IMR-90 (cell line): ENCODE results near the gene NRCAM. TPM values are rescaled to one million over a fixed set of nuclear protein-coding genes. Genes with fewer than 3 reads are reported as not detected.

Experiments used
- ATAC-seq: fragments of 200-7000 bp; cut with Tn5 transposase; 2 replicates; pipeline ENCODE4 v1.9.1; 2020; ENCODE audit warnings: low read depth, mild to moderate bottlenecking, moderate library complexity
- BruUV-seq: library from RNA; stranded (reverse); fragments of 400-500 nt; replicated peaks from 2 replicates; lab custom pipeline; 2021; lab: Mats Ljungman, UMichigan
- CTCF ChIA-PET: fragments of 300-600 bp; formaldehyde crosslinking; extraction: SDS; loops from one replicate; lab custom pipeline; 2021; ENCODE audit warnings: antibody characterized with exemption; lab: Yijun Ruan, JAX
- POLR2A ChIA-PET: fragments of 300-600 bp; sonication (Branson Sonifier 250); formaldehyde crosslinking; loops from one replicate; lab custom pipeline; 2022; ENCODE audit warnings: antibody characterized with exemption; ENCODE audit not compliant: unreplicated experiment; lab: Charles Lee
- DNase-seq: peaks from one replicate; pipeline ENCODE4 v3.0.0; 2013
- H2AFZ ChIP-seq: replicated peaks from 2 replicates; pipeline ENCODE3; 2013; ENCODE audit warnings: low read length, mild to moderate bottlenecking; ENCODE audit not compliant: poor library complexity
- H2AK5ac ChIP-seq: 2 replicates; pipeline ENCODE4 v1.6.1; 2013; ENCODE audit warnings: low read depth, low read length, inconsistent platforms
- H2AK9ac ChIP-seq: replicated peaks from 2 replicates; pipeline ENCODE3; 2013; ENCODE audit warnings: mild to moderate bottlenecking, low read depth, low read length, moderate library complexity; ENCODE audit not compliant: poor library complexity
- H2BK120ac ChIP-seq: 2 replicates; pipeline ENCODE4 v1.6.1; 2013; ENCODE audit warnings: low read depth, low read length, inconsistent platforms
- H2BK15ac ChIP-seq: 3 replicates; pipeline ENCODE4 v1.6.1; 2013; ENCODE audit warnings: low read depth, low read length, inconsistent platforms
- H2BK20ac ChIP-seq: 2 replicates; pipeline ENCODE4 v1.6.1; 2013; ENCODE audit warnings: low read depth, mild to moderate bottlenecking, inconsistent platforms, low read length, moderate library complexity
- H2BK5ac ChIP-seq: 2 replicates; pipeline ENCODE4 v1.6.1; 2013; ENCODE audit warnings: mild to moderate bottlenecking, low read depth, low read length, inconsistent platforms; ENCODE audit not compliant: poor library complexity, severe bottlenecking
- H3K14ac ChIP-seq: replicated peaks from 2 replicates; pipeline ENCODE4 v1.6.1; 2013; ENCODE audit warnings: low read depth, low read length, inconsistent platforms
- H3K18ac ChIP-seq: 2 replicates; pipeline ENCODE4 v1.6.1; 2013; ENCODE audit warnings: low read depth, low read length, control low read depth
- H3K23ac ChIP-seq: 2 replicates; pipeline ENCODE4 v1.6.1; 2013; ENCODE audit warnings: low read depth, low read length, inconsistent platforms
- H3K27ac ChIP-seq: 2 replicates; pipeline ENCODE4 v1.5.1; 2013; ENCODE audit warnings: mild to moderate bottlenecking, control low read depth, low read length; ENCODE audit not compliant: insufficient read depth
- H3K27me3 ChIP-seq: 2 replicates; pipeline ENCODE4 v1.6.1; 2013; ENCODE audit warnings: low read length; ENCODE audit not compliant: control insufficient read depth, insufficient read depth
- H3K36me3 ChIP-seq: 2 replicates; pipeline ENCODE4 v1.6.1; 2013; ENCODE audit warnings: low read length, mixed read lengths; ENCODE audit not compliant: control insufficient read depth, insufficient read depth
- H3K4ac ChIP-seq: 2 replicates; pipeline ENCODE4 v1.6.1; 2013; ENCODE audit warnings: low read depth, low read length, inconsistent platforms
- H3K4me1 ChIP-seq: 2 replicates; pipeline ENCODE4 v1.6.1; 2013; ENCODE audit warnings: low read length, mixed read lengths; ENCODE audit not compliant: control insufficient read depth, insufficient read depth
- H3K4me2 ChIP-seq: 2 replicates; pipeline ENCODE4 v1.6.1; 2013; ENCODE audit warnings: low read depth, mild to moderate bottlenecking, control low read depth, low read length, moderate library complexity
- H3K4me3 ChIP-seq: 2 replicates; pipeline ENCODE4 v1.5.1; 2013; ENCODE audit warnings: low read depth, mild to moderate bottlenecking, control low read depth, low read length, moderate library complexity; ENCODE audit not compliant: insufficient read depth
- H3K56ac ChIP-seq: 2 replicates; pipeline ENCODE4 v1.6.1; 2013; ENCODE audit warnings: low read length, inconsistent platforms; ENCODE audit not compliant: insufficient read depth; ENCODE audit errors: extremely low read depth
- H3K79me1 ChIP-seq, 2 experiments: 2 replicates each; pipeline ENCODE4 v1.6.1; 2013; ENCODE audit warnings: low read length in 2 of 2, inconsistent platforms in 1 of 2, low read depth in 1 of 2
- H3K9ac ChIP-seq: 2 replicates; pipeline ENCODE4 v1.6.1; 2013; ENCODE audit warnings: low read depth, low read length, control low read depth
- H3K9me1 ChIP-seq: 2 replicates; pipeline ENCODE4 v1.6.1; 2013; ENCODE audit warnings: low read length, inconsistent platforms; ENCODE audit not compliant: insufficient read depth
- H3K9me3 ChIP-seq: 2 replicates; pipeline ENCODE4 v1.6.1; 2013; ENCODE audit warnings: low read length; ENCODE audit not compliant: control insufficient read depth, insufficient read depth
- H4K20me1 ChIP-seq: 2 replicates; pipeline ENCODE4 v1.6.1; 2013; ENCODE audit warnings: low read length, inconsistent platforms; ENCODE audit not compliant: insufficient read depth
- H4K5ac ChIP-seq: 2 replicates; pipeline ENCODE4 v1.6.1; 2013; ENCODE audit warnings: mild to moderate bottlenecking, low read depth, low read length, control low read depth
- H4K8ac ChIP-seq, 2 experiments: 2 replicates each; pipeline ENCODE4 v1.6.1; 2013; ENCODE audit warnings: low read depth in 2 of 2, low read length in 2 of 2, control low read depth in 1 of 2, inconsistent platforms in 1 of 2
- H4K91ac ChIP-seq: 2 replicates; pipeline ENCODE4 v1.6.1; 2013; ENCODE audit warnings: low read depth, low read length, inconsistent platforms; ENCODE audit not compliant: insufficient read depth
- BHLHE40 ChIP-seq: fragments of 150-350 bp; IDR thresholded peaks from 2 replicates; pipeline ENCODE4 v1.6.1; 2016; ENCODE audit warnings: mild to moderate bottlenecking, low read depth, low read length
- CEBPB ChIP-seq: IDR thresholded peaks from 2 replicates; pipeline ENCODE4 v1.6.1; 2012; ENCODE audit warnings: low read depth, low read length, improper control_type of control experiment
- CHD1 ChIP-seq: IDR thresholded peaks from 2 replicates; pipeline ENCODE4 v1.6.1; 2012; ENCODE audit warnings: low read depth, low read length, improper control_type of control experiment
- ELK1 ChIP-seq: fragments of 150-350 bp; IDR thresholded peaks from 2 replicates; pipeline ENCODE4 v1.6.1; 2016; ENCODE audit warnings: low read depth, mild to moderate bottlenecking, low read length, moderate library complexity, borderline replicate concordance
- FOS ChIP-seq: fragments of 150-350 bp; IDR thresholded peaks from 2 replicates; pipeline ENCODE4 v1.6.1; 2016; ENCODE audit warnings: low read depth, low read length
- MAFK ChIP-seq: IDR thresholded peaks from 2 replicates; pipeline ENCODE4 v1.6.1; 2012; ENCODE audit warnings: low read depth, low read length, improper control_type of control experiment
- MAZ ChIP-seq: IDR thresholded peaks from 2 replicates; pipeline ENCODE4 v1.6.1; 2012; ENCODE audit warnings: low read depth, mild to moderate bottlenecking, low read length, improper control_type of control experiment, moderate library complexity, borderline replicate concordance
- MXI1 ChIP-seq: IDR thresholded peaks from 2 replicates; pipeline ENCODE4 v1.6.1; 2012; ENCODE audit warnings: low read depth, mild to moderate bottlenecking, low read length, moderate library complexity, borderline replicate concordance
- NFE2L2 ChIP-seq: fragments of 150-350 bp; IDR thresholded peaks from 2 replicates; pipeline ENCODE4 v1.6.1; 2016; ENCODE audit warnings: low read depth, mild to moderate bottlenecking, low read length
- POLR2A ChIP-seq: IDR thresholded peaks from 2 replicates; pipeline ENCODE4 v1.6.1; 2012; ENCODE audit warnings: mild to moderate bottlenecking, low read depth, low read length
- RAD21 ChIP-seq: IDR thresholded peaks from 2 replicates; pipeline ENCODE4 v1.6.1; 2012; ENCODE audit warnings: low read length, improper control_type of control experiment
- RCOR1 ChIP-seq: IDR thresholded peaks from 2 replicates; pipeline ENCODE4 v1.6.1; 2012; ENCODE audit warnings: mild to moderate bottlenecking, low read length, improper control_type of control experiment; ENCODE audit not compliant: insufficient replicate concordance
- RFX5 ChIP-seq: IDR thresholded peaks from 2 replicates; pipeline ENCODE4 v1.8.0; 2012; ENCODE audit warnings: low read depth, mild to moderate bottlenecking, low read length, moderate library complexity
- SMC3 ChIP-seq: fragments of 150-350 bp; IDR thresholded peaks from 2 replicates; pipeline ENCODE4 v1.6.1; 2016; ENCODE audit warnings: low read depth, mild to moderate bottlenecking, antibody characterized with exemption, low read length, moderate library complexity
- USF2 ChIP-seq: fragments of 150-350 bp; IDR thresholded peaks from 2 replicates; pipeline ENCODE4 v1.6.1; 2017; ENCODE audit warnings: mild to moderate bottlenecking, antibody characterized with exemption, low read length, low read depth
- WGBS, 2 experiments: methylation state at CpG; one replicate each; pipeline versions ENCODE4 v1.1.5 to v1.1.7; 2013; ENCODE audit warnings: missing lambda C conversion rate in 2 of 2; ENCODE audit not compliant: insufficient read length in 1 of 2; ENCODE audit errors: extremely low coverage in 2 of 2; 5-methylcytosine and 5-hydroxymethylcytosine counted together
- dilution Hi-C: fragments of 300-500 bp; cut with HindIII; formaldehyde crosslinking; loops from one replicate; pipeline ENCODE4 v1.14.3; 2018; ENCODE audit warnings: low sequenced_read_pairs; ENCODE audit not compliant: unreplicated experiment
- in situ Hi-C: fragments of 300-500 bp; cut with MboI; formaldehyde crosslinking; loops from 3 replicates; pipeline ENCODE4 v1.14.3; 2019; ENCODE audit warnings: low sequenced_read_pairs, inconsistent platforms, mixed read lengths
- intact Hi-C: fragments of 100-400 bp; cut with micrococcal nuclease; formaldehyde crosslinking; loops from 2 replicates; pipeline ENCODE4 v1.10.0; 2022
- polyA plus RNA-seq, 3 experiments: library from polyadenylated mRNA; depleted of rRNA; stranded (reverse); fragments of >200 nt; gene quantifications; 2 replicates each; pipeline ENCODE4 v1.2.3, GENCODE V29; 2012; ENCODE audit warnings: low replicate concordance in 1 of 3
- total RNA-seq: library from RNA; depleted of rRNA; stranded (reverse); fragments of >200 nt; gene quantifications from 2 replicates; pipeline ENCODE4 v1.2.3, GENCODE V29; 2012

Gene NRCAM
- total and polyA plus RNA-seq, 2 of the 4 experiments (the other 2 are of a cell fraction), result 0.46 to 1.1 TPM

- Histone ChIP-seq H2AK9ac (no peak overlapping the region), H2BK120ac (no peak overlapping the region), H4K5ac (no peak overlapping the region), H2AK5ac (no peak overlapping the region), H3K9ac (no peak overlapping the region), H3K18ac (no peak overlapping the region), H3K9me3 (no peaks in the 10 kb centered on the region), H2BK5ac (no peak overlapping the region), H4K20me1 (no peaks in the 10 kb centered on the region), H4K8ac (no peak overlapping the region), H3K27ac (no peak overlapping the region), H2BK20ac (no peak overlapping the region), H3K27me3 (no peaks in the 10 kb centered on the region), H3K56ac (no peak overlapping the region), H3K79me1 (no peaks in the 10 kb centered on the region), H2AFZ (no peak overlapping the region), H3K36me3 (no peaks in the 10 kb centered on the region), H3K4me3 (no peak overlapping the region), H3K9me1 (no peaks in the 10 kb centered on the region), H2BK15ac (no peak overlapping the region), H3K23ac (no peak overlapping the region), H3K14ac (no peak overlapping the region), H3K4me2 (no peak overlapping the region), H3K4me1 (no peaks in the 10 kb centered on the region), H4K91ac (no peak overlapping the region), H3K4ac (no peak overlapping the region)
- WGBS, 2 experiments, result 73% methylated on average over 2 of the region's 4 CpGs; no CpG with 5 or more reads in 1 of the 2 experiments
- no peak for DNase-seq
- intact Hi-C loops, result no loop called here
- ChIA-PET CTCF (no interaction called here), POLR2A (no interaction called here)
- dilution Hi-C loops, result loop anchor here (25.0 kb wide), 1 partner anchor 302 kb away; no protein-coding TSS in a partner anchor
- BruUV-seq, result no TSS peak
- in situ Hi-C loops, result loop anchor here (10.0 kb wide), 1 partner anchor 294 kb away; no protein-coding TSS in a partner anchor
- no peak for TF ChIP-seq MAFK
- TF ChIP-seq POLR2A, result no peak
- TF ChIP-seq RAD21, result no peak
- TF ChIP-seq NFE2L2, result no peak
- TF ChIP-seq CEBPB, result no peak
- TF ChIP-seq RCOR1, result no peak
- no peak for TF ChIP-seq MAZ
- no peak for TF ChIP-seq CHD1
- TF ChIP-seq MXI1, result no peak
- TF ChIP-seq FOS, result no peak
- no peak for TF ChIP-seq USF2
- no peak for TF ChIP-seq SMC3
- no peak for TF ChIP-seq RFX5
- TF ChIP-seq ELK1, result no peak
- no peak for TF ChIP-seq BHLHE40
- ATAC-seq, result no peak
These were observed 32.7 kb upstream of the NRCAM start for GRCh38 chr7:108488768-108489538.
